Osteocyte (in vitro differentiated cells): ENCODE results near the gene TTYH2. TPM values are rescaled to one million over a fixed set of nuclear protein-coding genes. Genes with fewer than 3 reads are reported as not detected.

Experiments used
- DNase-seq: peaks from one replicate; pipeline ENCODE4 v3.0.0; 2021; ENCODE audit warnings: mixed read lengths; ENCODE audit not compliant: unreplicated experiment; ENCODE audit errors: extremely low spot score
- H3K27ac Mint-ChIP-seq: one replicate; pipeline ENCODE4 v1.8.0; 2021; ENCODE audit warnings: mild to moderate bottlenecking, mixed read lengths; ENCODE audit not compliant: unreplicated experiment
- H3K27me3 Mint-ChIP-seq: one replicate; pipeline ENCODE4 v1.8.0; 2021; ENCODE audit warnings: mixed read lengths; ENCODE audit not compliant: unreplicated experiment
- H3K36me3 Mint-ChIP-seq: one replicate; pipeline ENCODE4 v1.8.0; 2021; ENCODE audit warnings: mixed read lengths; ENCODE audit not compliant: unreplicated experiment
- H3K4me1 Mint-ChIP-seq: one replicate; pipeline ENCODE4 v1.8.0; 2021; ENCODE audit warnings: mixed read lengths; ENCODE audit not compliant: unreplicated experiment
- H3K4me3 Mint-ChIP-seq: one replicate; pipeline ENCODE4 v1.8.0; 2021; ENCODE audit warnings: mild to moderate bottlenecking, moderate library complexity, mixed read lengths; ENCODE audit not compliant: unreplicated experiment
- H3K9me3 Mint-ChIP-seq: one replicate; pipeline ENCODE4 v1.8.0; 2021; ENCODE audit warnings: mixed read lengths; ENCODE audit not compliant: unreplicated experiment
- total RNA-seq: library from RNA; stranded (reverse); gene quantifications from 2 replicates; pipeline ENCODE4 v1.2.1, GENCODE V29; 2021
- TF ChIP-seq, protein P1 (sequence below): fragments of 200-600 bp; sonication (generic); IDR thresholded peaks from 2 replicates; pipeline ENCODE4 v1.5.0; 2021; ENCODE audit warnings: antibody characterized with exemption, mild to moderate bottlenecking, moderate library complexity

TTYH2 gene
- total RNA-seq, 1 donor from 2014 or later = 1.8 TPM

- no peak overlapping the region for H3K4me3 Mint-ChIP-seq
- H3K27me3 Mint-ChIP-seq = peaks cover 48% of the 10 kb centered on the region
- TF ChIP-seq, protein P1, sequence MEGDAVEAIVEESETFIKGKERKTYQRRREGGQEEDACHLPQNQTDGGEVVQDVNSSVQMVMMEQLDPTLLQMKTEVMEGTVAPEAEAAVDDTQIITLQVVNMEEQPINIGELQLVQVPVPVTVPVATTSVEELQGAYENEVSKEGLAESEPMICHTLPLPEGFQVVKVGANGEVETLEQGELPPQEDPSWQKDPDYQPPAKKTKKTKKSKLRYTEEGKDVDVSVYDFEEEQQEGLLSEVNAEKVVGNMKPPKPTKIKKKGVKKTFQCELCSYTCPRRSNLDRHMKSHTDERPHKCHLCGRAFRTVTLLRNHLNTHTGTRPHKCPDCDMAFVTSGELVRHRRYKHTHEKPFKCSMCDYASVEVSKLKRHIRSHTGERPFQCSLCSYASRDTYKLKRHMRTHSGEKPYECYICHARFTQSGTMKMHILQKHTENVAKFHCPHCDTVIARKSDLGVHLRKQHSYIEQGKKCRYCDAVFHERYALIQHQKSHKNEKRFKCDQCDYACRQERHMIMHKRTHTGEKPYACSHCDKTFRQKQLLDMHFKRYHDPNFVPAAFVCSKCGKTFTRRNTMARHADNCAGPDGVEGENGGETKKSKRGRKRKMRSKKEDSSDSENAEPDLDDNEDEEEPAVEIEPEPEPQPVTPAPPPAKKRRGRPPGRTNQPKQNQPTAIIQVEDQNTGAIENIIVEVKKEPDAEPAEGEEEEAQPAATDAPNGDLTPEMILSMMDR = no peak
- no peaks in the 10 kb centered on the region for H3K9me3 Mint-ChIP-seq
- no peaks in the 10 kb centered on the region for H3K4me1 Mint-ChIP-seq
- H3K27ac Mint-ChIP-seq = no peak overlapping the region
- H3K36me3 Mint-ChIP-seq = no peaks in the 10 kb centered on the region
- DNase-seq = no peak
Measured at GRCh38 chr17:74170924-74171323, 42.4 kb upstream of the TTYH2 start.

GRCh38 chr17:74172700-74173099, 40.7 kb upstream of the TTYH2 start:
- Mint-ChIP-seq H3K36me3 (no peaks in the 10 kb centered on the region), H3K27ac (no peak overlapping the region), H3K9me3 (no peaks in the 10 kb centered on the region), H3K4me3 (no peak overlapping the region), H3K27me3 (peaks cover 36% of the 10 kb centered on the region), H3K4me1 (no peaks in the 10 kb centered on the region)
- DNase-seq = no peak
- TF ChIP-seq, protein P1 = no peak

DNA sequence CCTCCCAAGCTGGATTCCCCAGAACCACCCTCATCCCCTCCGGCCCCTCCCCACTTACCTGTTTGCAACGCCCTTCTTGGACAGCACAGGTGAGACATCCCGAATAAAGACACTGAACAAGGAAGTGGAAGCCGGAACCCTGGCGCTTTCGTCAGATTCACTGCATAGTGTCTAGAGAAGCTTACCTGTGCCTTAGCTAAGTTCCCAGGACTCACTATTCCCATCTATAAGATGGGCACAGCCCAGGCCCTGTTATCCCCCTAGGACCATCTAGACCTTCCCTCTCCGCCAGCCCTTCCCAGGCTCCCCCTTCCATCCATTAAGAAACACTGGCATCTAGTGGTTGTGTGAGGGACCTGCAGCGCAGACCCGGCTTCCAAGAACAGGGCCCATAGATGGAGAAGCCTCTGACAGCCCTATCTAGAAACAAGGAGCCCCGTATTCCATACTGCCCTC, 36.8 kb upstream of the TTYH2 start:
- no peaks in the 10 kb centered on the region for H3K36me3 Mint-ChIP-seq
- no peak for DNase-seq
- H3K27ac Mint-ChIP-seq = no peak overlapping the region
- peaks cover 42% of the 10 kb centered on the region for H3K27me3 Mint-ChIP-seq
- TF ChIP-seq, protein P1 = peak; percentile 88
- H3K4me3 Mint-ChIP-seq = no peak overlapping the region
- H3K9me3 Mint-ChIP-seq = no peaks in the 10 kb centered on the region
- no peaks in the 10 kb centered on the region for H3K4me1 Mint-ChIP-seq

DNA sequence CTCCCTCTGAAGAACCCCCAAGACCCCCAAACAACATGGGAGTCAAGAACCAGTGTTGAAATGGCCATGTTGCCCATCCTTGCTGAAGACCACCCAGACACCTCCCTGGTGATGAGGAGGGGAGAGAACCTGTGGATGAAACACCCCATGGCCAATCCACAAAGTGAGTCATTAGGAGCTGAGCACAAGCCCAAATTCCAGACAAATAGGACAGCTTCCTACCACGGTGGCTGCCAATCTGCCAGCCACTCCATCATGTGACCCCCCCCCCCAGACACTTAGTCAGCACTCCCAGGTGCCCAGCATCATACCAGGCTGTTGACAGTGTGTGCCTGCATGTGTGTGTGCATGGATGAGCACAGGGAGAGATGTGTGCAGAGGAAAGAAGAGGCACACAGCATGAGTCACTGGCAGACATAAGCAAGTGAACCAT, 36.3 kb upstream of the TTYH2 start:
- DNase-seq = no peak
- Mint-ChIP-seq H3K27me3 (peaks cover 46% of the 10 kb centered on the region), H3K27ac (no peak overlapping the region)

GRCh38 chr17:74179576-74179975, 33.8 kb upstream of the TTYH2 start:
- H3K27me3 Mint-ChIP-seq = peaks cover 38% of the 10 kb centered on the region
- H3K4me3 Mint-ChIP-seq = no peak overlapping the region
- DNase-seq = no peak
- no peaks in the 10 kb centered on the region for H3K4me1 Mint-ChIP-seq
- no peak overlapping the region for H3K27ac Mint-ChIP-seq
- TF ChIP-seq, protein P1 = no peak
- no peaks in the 10 kb centered on the region for H3K9me3 Mint-ChIP-seq
- no peaks in the 10 kb centered on the region for H3K36me3 Mint-ChIP-seq

More for the DNA sequence above, 36.3 kb upstream of the TTYH2 start:
- H3K4me1 Mint-ChIP-seq = no peaks in the 10 kb centered on the region
- TF ChIP-seq, protein P1 = no peak
- no peaks in the 10 kb centered on the region for H3K36me3 Mint-ChIP-seq
- H3K4me3 Mint-ChIP-seq = no peak overlapping the region
- no peaks in the 10 kb centered on the region for H3K9me3 Mint-ChIP-seq
